NCI-H82 treated with DMSO at 0.1 percent for 48 hours (cell line): ENCODE results near the gene ENTR1.

Source experiments
- DNase-seq: peaks from one replicate; lab custom pipeline; 2025; ENCODE audit not compliant: unreplicated experiment; lab: John Stamatoyannopoulos, UW

The ENTR1 gene, protein sequence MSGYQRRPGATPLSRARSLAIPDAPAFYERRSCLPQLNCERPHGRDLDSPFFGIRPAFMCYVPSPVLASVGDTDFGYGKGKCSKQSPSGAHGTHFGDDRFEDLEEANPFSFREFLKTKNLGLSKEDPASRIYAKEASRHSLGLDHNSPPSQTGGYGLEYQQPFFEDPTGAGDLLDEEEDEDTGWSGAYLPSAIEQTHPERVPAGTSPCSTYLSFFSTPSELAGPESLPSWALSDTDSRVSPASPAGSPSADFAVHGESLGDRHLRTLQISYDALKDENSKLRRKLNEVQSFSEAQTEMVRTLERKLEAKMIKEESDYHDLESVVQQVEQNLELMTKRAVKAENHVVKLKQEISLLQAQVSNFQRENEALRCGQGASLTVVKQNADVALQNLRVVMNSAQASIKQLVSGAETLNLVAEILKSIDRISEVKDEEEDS

DNA sequence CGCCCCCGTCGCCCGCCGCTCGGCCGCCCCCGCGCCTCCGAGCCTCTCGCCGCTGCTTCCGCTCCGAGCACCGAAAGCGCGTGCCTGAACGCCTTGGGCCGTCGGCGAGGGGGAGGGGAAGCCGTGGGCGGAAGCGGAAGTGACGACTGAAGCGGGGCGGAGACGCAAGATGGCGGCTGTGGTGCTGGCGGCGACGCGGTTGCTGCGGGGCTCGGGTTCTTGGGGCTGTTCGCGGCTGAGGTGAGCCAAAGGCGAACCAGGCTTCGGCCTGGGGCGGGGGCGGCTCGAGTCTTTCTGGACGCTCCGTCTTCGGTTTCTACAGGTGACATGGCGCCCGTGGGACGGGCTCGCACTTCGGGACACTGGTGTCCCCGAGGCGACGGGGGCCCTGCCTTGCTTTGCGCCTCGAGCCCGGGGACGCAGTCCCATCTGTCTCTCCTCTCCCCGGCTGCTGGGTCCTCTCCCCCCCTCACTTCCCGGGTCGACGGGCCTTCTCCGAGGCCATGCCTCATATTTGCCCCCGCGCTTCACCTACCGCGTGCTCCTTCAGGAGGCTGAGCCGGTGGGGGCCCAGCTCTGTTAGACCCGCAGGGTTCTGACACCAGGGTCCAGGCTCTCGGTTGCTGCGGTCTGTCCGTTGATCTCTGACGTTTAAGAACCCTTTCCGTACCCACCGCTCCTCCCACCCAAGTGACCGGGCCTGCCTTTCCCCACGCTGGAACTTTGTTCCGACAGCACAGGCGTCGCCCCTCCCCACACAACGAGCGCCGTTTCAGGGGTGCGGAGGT, at the start of gene ENTR1, which contains the start of gene PMPCA:
Gene ENTR1 (minus strand): TSS at position 115 of the 788 bp plus-strand sequence. CDS start 217 bp downstream, outside the sequence.
Gene PMPCA (plus strand): TSS at position 159 of the 788 bp plus-strand sequence. CDS start 11 bp downstream, at position 170.
- DNase-seq, result peak; percentile 25

DNA sequence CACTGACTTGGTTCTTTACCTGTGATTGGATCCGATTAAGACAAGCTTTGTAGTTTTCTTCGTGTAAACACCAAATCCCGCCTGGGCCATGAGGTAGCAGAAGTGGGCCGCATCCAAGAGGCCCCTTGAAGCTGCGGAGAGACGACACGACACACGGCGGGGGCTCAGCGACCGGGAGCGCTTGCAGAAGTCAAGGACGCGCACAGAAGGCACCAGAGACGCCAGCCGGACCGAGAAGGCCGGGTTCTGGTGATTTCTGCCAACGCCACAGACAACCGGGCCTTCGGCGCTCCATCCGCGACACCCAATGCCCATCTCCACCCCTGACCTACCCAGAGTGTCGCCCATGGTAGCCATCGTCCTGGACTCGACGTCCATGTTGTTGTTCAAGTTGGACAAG, 49.0 kb upstream of the ENTR1 start:
- no peak for DNase-seq

DNA sequence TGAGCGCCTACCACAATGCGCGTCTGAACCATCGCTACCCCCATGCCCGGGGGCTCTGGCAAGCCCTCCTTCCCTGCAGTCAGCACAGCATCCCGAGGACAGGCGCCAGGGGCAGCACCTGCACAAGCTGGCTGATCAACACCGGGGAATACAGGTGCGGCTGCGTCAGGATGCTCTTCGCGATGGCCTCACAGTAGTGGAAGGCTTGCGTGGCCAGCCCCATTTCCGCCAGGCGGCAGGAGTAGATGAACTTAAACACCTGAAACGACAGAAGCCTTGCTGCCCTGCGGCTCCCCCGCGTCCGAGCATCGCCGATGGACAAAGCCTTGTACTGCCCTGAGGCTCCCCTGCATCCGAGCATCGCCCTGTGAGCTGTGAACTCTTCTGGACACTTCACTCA, 46.9 kb upstream of the ENTR1 start:
- DNase-seq, result no peak

DNA sequence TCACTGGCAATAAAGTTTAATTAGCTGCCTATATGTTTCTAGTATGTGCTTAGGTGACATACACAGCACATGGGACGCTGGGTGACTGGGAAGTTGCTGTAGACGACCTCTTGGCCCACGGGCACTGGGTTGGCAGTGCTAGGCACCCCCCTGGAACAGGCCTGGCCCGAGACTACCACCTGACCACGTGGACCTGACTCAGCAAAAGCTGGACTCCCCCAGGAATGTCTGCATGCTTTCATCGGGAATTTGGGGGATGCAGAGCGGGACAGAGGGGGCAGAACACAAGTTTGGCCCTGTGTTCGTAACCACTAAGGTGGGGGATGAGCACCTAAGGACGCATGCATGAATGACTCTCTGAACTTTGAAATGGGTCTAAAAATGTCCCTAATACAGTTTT, 45.8 kb upstream of the ENTR1 start:
- DNase-seq, result no peak

DNA sequence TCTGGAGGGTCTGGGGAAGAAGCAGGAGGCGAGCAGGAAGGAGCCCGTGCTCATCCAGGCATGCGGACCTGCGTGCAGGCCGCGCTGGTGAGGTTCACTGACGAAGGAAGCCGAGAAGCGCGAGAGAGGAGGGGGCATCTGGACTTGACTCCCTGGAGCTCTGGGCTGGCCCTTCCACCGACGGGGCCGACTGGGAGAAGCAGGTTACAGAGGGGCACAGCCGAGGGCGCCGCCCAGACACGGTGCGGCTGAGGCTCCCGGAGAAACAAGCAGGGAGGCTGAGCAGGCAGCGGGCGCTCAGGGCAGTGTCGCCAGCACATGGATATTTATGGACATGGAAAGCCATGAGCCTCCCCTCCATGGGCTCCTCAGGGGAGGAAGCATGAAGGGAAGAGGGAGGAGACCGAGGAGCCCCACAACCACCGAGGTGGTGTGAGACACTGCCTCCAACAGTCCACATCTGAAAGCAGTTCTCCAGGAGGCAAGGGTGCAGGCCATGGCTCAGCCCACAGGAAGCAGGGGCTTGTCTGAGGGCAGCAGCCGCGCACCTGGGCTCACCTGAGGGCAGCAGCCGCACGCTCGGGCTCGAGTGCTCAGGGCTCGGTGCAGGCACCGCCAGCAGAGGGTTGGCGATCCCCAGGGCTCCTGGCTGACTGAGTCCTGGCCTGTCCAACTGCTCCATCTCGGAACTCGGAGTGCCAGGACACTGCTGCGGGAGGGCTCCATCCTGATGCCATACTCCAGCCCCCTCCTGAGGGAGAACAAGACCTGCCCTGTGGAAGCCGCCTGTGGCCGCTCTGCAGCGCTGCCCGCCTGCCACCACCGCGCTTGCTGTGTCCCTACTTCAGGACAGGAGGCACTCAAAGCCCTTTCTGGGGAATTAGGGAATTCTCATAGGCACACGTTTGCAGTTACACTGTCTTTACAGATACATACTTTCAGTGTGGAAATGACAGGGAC, 44.9 kb upstream of the ENTR1 start:
- no peak for DNase-seq

DNA sequence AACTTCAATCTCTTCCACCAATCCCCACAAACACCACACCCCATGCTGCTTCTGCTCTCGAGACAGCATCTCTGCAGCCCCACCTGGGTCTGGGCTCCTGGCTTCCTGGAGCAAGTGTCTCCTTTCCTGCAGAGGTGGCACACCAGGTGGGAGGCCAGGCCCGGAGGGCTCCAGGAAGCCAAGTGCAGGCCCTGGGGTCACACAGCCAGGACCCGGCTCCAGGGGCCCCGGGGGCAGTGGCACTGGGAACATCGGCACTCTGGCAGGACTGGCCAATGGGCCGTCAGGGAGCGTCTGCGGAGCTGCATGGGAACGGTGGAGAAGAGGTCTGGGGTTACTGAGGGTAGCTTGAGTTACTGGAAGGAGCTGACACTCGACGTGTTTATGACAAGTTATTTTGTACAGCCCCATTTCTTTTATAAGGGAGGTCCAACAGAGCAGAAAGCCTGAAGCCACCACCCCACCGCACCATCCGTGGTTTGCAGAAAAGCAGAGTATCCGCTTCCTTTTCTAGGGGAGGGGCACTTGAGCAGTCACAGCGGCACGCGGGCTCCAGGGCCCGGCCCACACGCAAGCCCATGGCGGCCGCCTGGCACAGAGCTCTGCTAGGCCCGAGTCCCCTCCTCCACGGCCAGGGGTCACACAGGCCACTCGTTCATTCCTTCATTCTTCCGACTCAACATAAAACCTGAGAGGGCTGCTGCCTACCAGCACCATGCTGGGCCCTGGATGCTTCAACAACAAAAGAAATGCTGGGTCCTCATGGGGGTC, 43.8 kb upstream of the ENTR1 start:
- DNase-seq, result no peak

DNA sequence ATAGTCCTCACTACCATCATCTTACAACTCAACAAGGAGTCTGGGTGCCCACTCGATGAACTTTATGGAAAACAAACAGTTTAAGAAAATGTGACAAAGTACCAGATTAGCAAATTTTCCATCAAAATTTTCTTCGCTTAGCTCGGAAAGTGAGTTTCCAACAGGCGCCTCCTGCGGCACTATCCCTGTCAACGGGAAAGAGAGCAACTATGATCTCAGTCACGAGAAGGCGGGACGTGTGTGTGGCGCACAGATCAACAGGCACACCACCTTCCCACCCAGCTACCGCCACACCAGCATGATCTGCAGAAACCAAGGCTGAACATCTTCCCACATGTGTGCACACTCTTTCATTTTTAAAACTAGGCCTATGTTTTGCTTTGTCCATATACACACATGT, 42.9 kb upstream of the ENTR1 start:
- DNase-seq, result no peak

DNA sequence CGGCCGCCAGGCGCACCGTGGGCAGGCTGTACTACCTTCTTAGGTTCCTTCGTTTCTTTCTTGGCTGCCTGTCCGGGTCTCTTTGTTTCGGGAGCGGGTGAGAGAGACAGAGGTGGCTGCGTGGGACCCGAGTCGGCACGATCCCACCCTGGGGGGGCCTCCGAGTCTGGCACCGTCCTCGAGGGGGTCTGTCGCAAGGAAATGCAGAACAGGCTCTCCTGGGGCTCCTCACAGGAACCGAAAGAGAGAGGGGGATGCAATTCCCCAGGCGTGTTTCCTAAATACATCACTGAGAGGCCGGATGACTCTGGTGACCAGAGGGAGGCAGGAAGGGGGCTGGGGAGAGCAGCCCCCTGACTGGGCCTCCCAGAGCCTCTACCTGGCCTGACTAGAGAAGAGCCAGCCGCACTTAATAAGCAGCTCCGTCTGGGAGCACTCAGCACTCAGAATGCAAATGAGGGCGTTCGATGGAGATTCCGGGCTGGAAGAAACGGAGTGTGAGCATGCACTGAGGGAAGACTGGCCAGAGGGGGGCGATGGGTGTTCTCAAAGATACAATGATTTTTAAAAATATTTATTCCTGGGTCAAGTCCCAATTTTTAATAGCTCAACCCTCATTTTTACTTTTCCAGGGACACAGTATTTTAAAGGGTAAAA, 40.9 kb upstream of the ENTR1 start:
- DNase-seq, result no peak

DNA sequence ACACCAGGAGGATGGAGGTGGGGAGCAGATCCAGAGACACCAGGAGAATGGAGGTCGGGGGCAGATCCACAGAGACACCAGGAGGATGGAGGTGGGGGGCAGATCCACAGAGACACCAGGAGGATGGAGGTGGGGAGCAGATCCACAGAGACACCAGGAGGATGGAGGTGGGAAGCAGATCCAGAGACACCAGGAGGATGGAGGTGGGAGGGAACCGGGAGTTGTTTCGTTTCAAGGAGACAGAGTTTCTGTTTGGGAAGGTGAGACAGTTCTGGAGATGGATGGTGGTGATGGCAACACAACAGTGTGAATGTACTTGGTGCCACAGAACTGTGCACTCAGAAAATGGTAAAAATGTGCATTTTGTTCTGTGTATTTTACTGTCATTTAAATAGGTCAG, 38.2 kb upstream of the ENTR1 start:
- no peak for DNase-seq

DNA sequence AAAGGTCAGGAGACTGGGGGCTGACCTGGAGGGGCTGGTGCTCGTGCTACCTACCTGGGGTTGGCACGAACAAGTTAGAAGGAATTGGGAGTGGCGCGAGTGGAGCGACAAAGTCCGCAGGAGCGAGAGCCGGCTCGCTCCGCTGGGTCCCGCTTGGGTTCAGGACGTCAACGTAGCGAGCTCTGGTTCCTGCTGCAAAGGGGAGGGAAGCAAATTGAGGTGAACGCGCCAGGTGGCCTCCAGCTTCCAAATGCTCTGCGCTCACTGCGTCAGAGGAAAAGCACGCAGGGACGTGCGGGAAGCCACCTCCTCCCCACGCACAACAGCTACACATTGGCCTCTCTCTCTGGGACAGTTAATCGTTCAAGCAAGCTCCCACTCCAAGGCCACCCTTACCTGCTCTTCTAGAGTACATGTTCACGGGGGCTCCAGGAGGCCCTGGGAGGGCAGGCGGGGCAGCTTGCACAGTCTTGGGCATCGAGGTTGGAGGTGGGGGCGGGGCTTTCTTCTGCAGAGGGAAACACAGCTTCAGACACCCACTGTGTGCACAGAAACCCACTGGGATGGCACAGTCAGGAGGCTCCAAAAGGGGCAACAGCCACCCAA, 36.9 kb upstream of the ENTR1 start:
- no peak for DNase-seq

DNA sequence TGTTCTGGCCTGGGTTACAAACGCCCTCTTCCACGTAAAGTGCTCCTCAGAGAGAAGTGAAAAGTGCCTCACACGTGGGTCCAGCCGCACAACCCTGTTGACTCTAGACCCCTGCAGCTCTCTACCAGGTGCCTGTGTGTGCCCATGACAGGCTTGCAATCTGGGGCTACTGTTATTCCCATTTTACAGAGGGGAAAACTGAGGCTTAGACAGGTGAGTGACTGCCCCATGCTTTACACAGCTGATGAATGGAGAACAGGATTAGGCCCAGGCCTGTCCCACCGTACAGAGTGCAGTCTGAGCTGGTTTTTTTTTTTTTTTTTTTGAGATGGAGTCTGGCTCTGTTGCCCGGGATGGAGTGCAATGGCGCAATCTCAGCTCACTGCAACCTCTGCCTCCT, 35.4 kb upstream of the ENTR1 start:
- DNase-seq, result no peak

DNA sequence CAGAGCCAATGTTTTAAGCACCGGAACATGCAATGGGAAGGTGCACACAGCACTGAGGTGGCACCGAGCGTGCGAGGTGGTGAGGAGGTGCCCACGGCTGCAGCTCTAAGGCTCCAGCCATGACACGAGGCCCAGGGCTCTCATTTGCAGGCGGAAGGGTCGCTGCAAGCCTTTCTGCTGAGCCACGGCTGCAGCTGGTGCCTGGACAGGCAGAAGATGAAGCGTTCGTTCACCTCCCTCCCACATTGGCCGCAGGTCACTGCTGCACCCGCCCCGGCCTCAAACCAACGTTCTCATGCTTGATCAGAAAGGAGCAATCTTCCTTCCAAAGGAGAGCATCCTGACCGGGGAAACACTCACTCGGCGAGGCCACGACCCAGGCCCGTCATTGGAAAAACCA, 33.7 kb upstream of the ENTR1 start:
- no peak for DNase-seq

DNA sequence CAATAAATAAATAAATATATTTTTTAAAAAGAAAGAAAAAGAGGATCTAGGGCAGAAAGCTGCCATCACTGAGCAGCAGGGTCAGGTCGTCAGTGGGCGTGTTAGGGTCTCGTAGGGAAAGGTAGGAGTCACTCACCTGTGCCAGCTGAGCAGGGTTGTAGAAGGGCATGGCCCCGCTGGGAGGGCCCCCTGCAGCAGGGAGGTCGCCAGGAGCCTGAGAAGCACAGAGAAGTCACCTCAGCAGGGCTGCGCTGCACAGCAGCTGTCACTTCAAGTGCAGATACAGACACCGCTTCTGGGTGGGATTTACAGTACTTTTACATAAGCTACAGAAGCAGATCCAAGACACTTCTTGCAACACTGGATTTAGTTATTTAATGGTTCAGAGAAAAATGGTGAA, 33.3 kb upstream of the ENTR1 start:
- DNase-seq, result no peak

DNA sequence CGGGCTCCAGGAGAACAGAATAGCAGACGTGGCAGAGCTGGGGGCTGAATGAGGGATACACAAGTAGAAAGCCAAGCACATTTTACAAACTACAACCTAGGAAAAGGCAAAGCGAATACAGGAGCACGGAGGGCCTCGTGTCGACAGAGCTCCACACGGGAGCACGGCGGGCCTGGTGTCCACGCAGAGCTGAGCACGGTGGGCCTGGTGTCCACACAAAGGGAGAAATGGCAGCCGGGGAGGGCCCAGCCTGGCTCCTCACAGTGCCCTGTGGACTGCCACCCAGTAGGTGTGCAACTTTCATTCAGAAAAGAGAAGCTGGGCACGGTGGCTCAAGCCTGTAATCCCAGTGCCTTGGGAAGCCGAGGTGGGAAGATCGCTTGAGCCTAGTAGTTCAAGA, 32.7 kb upstream of the ENTR1 start:
- DNase-seq, result no peak

DNA sequence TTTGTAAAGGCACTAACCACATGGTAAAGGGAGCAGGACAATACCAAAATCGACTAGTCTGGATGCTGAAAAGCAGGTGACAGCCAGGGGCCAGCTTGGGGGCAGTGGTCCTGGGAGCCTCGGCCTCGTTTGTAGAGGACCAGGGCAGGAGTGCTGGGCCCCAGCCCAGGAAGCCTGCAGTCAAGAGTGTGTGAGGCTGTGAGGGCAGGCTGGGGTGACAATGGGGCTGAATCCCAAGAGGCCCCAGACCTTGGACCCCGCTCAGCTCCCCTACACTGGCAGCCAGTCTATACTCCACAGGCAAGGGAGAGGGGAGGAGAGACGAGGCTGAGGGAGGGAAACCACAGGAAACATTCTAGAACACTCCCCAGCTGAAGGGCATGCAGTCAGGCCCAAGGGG, 31.9 kb upstream of the ENTR1 start:
- DNase-seq, result no peak

DNA sequence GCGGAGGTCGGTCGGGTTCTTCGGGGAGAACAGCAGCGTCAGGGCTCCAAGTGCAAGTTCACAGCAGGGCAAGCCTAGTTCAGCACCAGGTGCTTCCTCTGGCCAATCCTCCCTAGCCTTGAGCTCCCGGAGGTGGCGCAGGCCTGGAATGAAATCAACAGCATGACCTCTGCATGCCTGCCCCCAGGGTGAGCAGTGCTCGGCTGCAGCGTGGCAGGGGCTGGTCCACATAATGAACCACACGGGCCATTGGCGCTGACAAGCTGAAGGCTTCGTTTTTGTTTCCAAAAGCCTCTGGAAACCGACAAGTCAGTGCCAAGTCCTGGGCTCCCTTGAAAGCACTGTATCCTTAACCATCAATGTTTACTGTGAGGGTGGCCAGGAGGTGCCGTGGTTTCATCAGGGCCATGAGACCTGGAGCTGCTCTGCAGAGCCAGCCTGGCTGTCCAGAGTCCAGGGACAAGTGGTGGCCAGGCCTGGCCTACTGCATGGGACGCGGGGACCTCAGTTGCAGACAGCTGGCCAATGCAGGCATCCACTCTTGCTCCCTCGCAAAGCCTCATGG, 31.3 kb upstream of the ENTR1 start:
- DNase-seq, result no peak

DNA sequence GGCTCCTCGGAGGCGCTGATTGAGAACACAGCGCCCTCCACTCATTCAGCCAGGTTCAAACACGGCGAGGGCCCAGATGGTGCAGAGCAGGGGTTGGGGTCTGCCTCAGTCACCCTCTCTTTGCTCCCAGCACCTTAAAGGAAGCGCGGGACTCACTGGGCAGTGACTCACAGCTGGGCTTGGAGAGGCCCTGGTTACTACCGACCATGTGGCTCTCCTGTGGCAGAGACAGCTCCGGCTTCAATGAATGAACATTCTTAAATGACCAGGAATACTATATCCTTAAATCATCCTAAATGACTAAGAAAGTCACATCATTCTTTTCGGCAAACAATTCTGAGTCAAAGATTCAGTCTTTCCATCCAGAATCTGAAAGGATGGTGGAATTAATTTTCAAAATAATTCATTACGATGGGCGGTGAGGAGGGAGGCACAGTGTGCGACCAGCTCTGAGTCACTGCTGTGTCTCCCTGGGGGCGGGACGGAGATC, 30.8 kb upstream of the ENTR1 start:
- DNase-seq, result no peak

DNA sequence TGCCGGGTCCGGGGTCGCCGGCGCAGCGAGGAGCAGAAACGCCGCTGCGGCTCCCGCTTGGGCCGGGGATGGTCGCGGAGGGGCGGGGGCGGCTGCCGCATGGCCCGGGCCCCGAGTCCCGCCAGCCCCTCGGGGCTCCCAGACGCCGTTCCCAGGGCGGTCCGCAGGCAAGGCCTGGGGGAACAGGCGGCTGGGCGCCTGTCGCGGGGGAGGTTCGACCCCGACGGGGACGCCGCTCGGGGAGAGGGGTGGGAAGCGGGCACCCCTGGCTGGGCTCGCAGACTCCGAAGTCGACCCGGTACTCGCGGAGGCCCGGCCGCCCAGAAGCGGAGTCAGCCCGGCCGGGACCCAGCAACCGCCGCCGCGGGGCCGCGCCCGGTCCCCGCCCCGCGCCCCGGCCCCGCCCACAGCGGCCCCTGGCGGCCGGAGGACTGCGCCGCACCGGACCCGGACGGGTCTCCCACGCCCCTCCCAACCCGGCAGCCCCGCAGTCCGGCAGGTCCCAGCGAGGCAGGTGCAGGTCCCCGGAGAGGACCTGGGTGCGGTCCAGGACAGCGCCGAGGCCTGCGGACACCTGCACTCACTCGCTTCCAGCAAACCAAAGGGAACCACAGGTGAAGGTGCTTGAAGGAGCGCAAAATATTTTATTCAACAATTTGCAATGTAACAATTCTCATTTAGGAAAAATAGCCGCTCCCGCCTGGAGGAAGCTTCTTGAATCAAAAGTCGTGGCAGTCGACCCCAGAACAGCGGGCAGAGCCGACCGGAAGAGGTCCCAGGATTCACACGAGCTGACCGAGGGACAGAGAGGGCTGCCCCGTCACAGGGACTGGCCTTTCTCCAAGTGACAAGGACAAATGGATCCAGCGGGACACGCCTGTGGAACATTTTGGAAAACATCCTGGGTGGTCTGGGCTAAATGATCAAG, 29.3 kb upstream of the ENTR1 start, which contains the start of gene INPP5E:
Gene INPP5E (minus strand): TSS at position 365 of the 928 bp plus-strand sequence. CDS start 426 bp downstream, outside the sequence.
- no peak for DNase-seq
